NCI-H187 treated with DMSO at 0.1 percent for 48 hours (cell line): ENCODE results near the gene GRIK1.

Experiments used
- DNase-seq: peaks from one replicate; lab custom pipeline; 2025; lab: John Stamatoyannopoulos, UW

The GRIK1 gene

DNA sequence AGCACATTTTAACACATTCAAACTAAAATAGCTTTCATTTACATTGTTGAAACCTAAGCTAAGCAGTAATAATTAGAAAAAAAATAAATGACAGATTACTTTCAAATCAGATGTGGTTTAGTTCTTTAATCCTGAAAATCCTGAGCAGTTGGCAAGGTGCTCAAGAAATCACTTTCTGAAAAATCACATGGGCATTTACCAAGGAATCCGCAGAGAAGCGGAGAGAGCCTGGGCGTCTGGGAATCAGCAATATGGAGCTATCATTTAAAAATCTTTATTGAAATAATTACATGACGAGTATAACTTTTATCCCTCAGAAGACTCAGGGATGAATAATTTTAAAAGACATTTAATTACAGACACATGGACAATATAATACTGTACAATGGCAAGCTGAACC lies 30.2 kb downstream of the GRIK1 start:
- no peak for DNase-seq

GRCh38 chr21:29904359-29905282 lies 35.2 kb downstream of the GRIK1 start:
- no peak for DNase-seq

DNA sequence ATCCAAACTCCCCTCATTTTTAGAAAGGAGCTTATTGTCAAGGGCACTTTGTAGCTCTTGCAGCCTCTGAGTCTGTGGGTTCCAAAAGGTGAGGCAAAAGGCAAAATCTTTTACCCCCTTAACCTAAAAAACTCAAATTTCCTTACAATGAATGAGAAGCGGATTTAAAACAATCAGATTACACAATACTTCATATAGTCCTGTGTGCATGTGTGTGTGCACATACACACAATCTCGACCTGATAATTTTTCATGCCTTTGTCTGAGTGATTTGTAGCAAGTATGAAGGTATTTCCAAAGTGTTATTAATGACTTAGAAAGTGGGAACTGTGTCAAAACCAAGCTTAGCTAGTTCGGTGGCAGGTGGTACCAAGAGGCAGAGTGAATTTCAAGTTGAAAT lies 42.9 kb downstream of the GRIK1 start:
- no peak for DNase-seq

- DNase-seq = no peak
These were observed 46.1 kb downstream of the GRIK1 start for GRCh38 chr21:29893687-29894086.

DNA sequence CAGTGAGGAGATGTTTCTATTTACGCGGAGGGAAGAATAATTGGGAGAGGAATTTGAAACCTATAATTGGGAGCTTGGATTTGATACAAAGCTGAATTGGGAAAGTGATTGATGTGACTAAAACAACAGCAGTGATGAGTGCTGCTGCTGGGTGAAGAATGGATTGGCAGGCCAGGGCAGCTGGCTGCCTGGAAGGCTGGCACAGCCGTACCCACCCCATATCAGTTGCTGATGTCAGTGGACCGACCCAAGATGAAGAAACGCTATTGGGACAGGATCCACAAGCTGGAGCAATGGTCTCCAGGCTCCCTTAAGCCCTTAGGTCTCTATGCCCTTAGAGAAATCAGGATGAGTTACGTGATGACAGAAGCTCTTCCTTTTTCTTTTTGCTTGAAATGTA lies 47.4 kb downstream of the GRIK1 start:
- DNase-seq = no peak

- no peak for DNase-seq
These were observed 51.4 kb downstream of the GRIK1 start for GRCh38 chr21:29888437-29888836.

GRCh38 chr21:29887313-29888009 lies 52.3 kb downstream of the GRIK1 start:
- no peak for DNase-seq

- DNase-seq = no peak
These were observed 54.3 kb downstream of the GRIK1 start for GRCh38 chr21:29885491-29885890.

DNA sequence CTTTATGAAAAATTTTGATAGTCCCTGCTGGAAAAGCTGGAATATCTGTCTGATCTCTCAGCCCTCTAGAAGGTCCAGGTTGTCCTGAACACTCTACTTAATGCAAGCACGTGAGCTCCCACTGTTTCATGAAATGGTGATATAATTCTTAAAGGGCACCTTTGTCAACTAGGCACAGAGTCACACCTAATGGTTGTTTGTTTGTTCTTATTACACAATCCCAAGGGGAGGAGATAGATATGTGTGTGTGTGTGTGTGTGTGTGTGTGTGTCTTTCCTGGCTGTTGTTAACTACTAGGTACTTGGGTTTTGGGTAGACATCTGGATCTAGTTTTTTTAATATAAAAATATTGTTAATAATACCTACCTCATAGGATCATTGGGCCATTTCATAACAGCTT lies 63.9 kb downstream of the GRIK1 start:
- DNase-seq = no peak

DNA sequence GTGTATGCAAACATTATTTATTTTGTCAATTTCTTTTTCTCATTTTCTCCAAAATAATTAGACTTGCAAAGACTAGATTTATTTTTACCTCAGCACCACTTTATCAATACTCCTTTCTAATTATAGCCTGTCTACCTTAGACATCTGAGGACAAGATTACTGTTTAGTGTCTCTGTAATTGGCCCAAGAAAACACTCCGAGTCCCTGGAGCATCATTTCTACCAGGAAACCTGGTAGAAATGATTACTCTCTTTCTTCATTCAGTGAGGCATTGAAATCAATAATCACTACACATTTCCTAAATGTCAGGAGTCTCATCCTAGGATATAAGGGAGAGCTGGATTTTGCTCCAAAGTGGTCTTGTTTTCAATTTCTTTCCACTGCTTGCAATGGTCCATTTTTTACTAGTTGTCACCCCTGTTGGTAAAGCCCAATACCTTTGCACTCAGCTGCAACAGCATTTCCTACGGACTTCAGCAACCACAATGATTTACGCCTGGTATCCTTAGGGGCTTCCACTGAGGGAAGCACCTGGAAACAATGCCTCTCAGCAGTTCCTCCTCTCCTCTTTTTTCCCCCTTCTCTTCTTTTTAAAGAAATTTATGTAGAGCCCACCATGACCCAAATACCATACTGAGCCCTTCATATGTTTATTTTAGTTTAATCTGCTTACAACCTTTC lies 64.6 kb downstream of the GRIK1 start:
- DNase-seq = no peak

- no peak for DNase-seq
These were observed 65.9 kb downstream of the GRIK1 start for GRCh38 chr21:29873908-29874307.

- no peak for DNase-seq
These were observed 69.0 kb downstream of the GRIK1 start for GRCh38 chr21:29870814-29871213.

GRCh38 chr21:29867796-29868195 lies 72.0 kb downstream of the GRIK1 start:
- DNase-seq = no peak

GRCh38 chr21:29860346-29860745 lies 79.5 kb downstream of the GRIK1 start:
- no peak for DNase-seq

DNA sequence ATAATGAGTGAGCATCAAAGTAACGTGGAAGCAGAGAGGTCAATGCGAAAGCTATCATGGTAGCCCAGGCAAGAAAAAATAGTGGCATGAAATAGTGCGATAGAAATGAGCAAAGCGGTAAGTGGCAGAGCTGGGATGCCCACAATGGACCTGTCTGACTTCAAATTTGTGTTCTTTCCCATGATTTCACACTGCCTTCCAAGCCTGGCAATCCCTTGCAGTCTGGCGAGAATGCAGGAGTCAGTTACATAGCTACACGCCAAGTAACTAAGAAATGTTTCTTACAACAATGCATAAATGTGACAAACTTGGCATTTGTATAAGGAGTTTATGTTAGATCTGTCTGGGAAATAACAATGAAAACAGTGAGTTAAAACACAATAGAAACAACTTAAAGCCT lies 82.6 kb downstream of the GRIK1 start:
- DNase-seq = no peak

DNA sequence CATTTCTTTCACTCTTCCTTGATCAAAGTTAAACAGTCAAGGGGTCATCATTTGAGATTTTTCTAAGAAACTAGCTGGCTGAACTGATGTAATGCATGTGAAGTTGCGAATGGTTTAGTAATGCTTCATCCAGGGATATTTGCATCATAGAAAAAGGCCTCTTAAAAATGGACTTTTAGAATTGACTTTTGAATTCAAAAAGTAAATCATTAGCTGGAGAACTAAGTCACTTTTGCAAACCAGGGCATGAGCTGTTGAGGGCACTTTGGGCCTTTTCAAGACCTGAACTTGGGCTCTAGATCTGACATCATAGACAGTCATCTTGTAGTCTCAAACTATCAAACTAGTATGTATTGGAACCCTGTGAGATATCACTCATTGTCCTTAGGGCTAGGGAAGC lies 85.0 kb downstream of the GRIK1 start:
- no peak for DNase-seq

DNA sequence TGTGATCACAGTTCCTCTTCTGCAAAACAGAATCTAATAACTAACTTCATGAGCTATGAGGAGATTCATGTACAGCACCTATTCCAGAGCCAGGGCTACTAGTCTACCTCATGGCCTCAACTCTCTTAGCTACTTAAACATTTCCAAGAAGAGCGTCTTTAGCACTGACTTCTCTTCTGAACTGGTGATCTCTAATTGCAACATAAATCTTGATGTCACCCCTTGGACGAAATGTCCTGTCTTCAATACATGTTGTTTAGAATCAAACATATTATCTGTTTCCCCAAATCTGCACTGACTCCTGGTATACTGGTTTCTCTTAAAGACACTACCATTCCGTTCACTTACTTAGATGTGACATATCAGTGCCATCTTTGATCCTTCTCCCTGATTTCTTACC lies 88.2 kb downstream of the GRIK1 start:
- DNase-seq = no peak

DNA sequence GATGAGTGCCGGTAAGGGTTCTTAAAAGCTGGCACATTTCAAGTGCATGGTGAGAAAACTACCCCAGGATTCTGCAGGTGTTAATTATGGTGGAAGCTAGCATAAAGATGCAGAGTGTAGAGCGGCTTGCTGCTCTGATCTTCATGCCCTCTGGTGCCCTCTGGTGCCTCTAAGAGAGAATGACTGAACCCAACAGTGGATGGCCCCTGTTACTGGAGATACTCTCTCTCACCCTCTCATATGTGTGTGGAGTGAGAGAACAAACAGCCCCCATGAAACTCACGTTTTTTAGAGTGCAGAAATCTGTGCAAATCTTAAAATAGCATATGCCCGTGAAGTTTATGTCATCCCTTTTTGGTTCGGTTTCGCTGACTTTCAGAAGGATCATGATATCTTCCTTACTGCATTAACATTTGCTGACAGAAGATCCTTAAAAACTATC lies 90.0 kb downstream of the GRIK1 start:
- DNase-seq = no peak

- DNase-seq = no peak
These were observed 96.0 kb downstream of the GRIK1 start for GRCh38 chr21:29843804-29844203.

DNA sequence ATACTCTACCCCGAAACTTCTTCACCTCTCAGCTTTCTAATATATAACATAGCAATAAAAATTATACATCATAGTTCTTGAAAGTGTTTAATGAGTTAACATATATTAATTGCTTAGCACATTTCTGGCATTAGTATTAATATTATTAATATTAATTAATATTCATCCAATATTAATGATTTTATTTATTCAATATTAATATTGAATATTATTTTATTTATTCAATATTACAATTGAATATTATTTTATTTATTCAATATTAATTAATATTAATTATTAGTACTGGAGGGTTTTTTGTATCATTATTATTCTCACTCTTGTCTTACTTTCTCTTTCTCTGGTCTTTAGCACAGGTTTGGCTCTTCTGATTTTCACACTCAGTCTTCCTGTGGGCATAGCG lies 105.2 kb downstream of the GRIK1 start:
- no peak for DNase-seq

DNA sequence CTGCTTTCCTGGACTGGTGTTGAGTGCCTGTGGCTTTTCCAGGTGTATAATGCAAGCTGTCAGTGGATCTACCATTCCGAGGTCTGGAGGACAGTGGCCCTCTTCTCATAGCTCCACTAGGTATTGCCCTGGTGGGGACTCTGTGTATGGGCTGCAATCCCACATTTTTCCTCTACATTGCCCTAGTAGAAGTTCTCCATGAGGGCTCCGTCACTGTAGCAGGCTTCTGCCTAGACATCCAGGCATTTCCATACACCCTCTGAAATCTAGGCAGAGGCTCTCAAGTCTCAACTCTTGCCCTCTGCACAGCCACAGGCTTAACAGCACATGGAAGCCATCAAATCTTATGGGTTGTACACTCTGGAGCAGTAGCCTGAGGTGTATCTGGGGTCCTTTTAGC lies 107.6 kb downstream of the GRIK1 start:
- DNase-seq = no peak

DNA sequence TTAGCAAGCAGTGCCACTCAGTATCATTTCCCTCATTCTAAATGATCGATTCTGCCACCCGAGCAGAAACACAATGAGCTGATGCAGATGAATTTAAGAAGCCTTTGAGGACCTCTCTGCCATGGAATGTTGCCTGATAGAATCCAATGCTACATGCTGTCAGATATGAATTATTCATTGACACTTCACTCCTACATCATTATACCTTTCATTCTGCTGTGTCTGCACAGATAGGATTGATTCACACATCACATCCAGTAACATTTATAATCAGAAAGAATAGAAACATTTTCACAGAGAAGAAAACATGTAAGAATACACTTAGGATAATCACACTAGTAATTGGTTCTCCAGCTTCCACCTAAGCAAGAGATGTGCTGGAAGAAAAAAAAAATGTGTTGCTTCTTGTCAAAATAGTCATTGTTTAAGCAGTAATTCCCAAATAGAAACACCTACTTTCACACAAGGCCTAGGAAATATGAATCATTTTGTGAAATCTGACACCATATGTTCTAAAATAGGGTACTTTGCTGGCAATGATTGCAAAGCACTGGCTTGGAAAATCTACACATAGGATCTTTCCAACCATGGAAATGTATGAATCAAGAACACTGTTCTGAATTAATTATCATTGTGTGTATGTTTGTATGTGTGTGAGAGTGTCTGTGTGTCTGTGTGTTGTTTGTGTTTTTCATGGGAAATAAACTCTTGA lies 110.1 kb downstream of the GRIK1 start:
- DNase-seq = no peak
